PC-9 (cell line): Measurements from ENCODE around the gene ANKRD36B. TPM values are rescaled to one million over a fixed set of nuclear protein-coding genes. Genes with fewer than 3 reads are reported as not detected.
"Not testable (repeated sequence)": the region's sequence is repeated elsewhere in the genome, so short reads cannot be mapped to it uniquely, and the experiment has no call there.

Source experiments
- BruUV-seq: library from RNA; stranded (reverse); fragments of 400-500 nt; replicated peaks from 2 replicates; lab custom pipeline; 2021; lab: Mats Ljungman, UMichigan
- CTCF ChIA-PET: fragments of 300-600 bp; sonication (Branson Sonifier 250); formaldehyde crosslinking; loops from one replicate; lab custom pipeline; 2022; ENCODE audit warnings: antibody characterized with exemption; lab: Charles Lee
- POLR2A ChIA-PET: fragments of 300-600 bp; sonication (Branson Sonifier 250); formaldehyde crosslinking; loops from one replicate; lab custom pipeline; 2022; ENCODE audit warnings: antibody characterized with exemption; ENCODE audit not compliant: unreplicated experiment; lab: Charles Lee
- DNase-seq, 2 experiments: peaks; one replicate each; pipeline versions ENCODE4 v3.0.0 to v3.0.0-alpha.2; 2015 to 2022; ENCODE audit warnings: mixed read lengths in 1 of 2
- H2AFZ ChIP-seq: fragments of 200-600 bp; sonication (generic); 2 replicates; pipeline ENCODE4 v1.8.1; 2017; ENCODE audit warnings: antibody characterized with exemption
- H3F3A ChIP-seq: fragments of 200-600 bp; sonication (generic); 2 replicates; pipeline ENCODE4 v1.8.1; 2017; ENCODE audit warnings: antibody characterized with exemption, mild to moderate bottlenecking, low read depth; ENCODE audit not compliant: insufficient read depth
- H3K27ac ChIP-seq: fragments of 200-600 bp; sonication (generic); 2 replicates; pipeline ENCODE4 v1.6.1; 2016; ENCODE audit warnings: mixed run types
- H3K27me3 ChIP-seq: fragments of 200-600 bp; sonication (generic); 2 replicates; pipeline ENCODE4 v1.6.1; 2016; ENCODE audit warnings: low read depth, mixed run types; ENCODE audit not compliant: insufficient read depth
- H3K36me3 ChIP-seq: fragments of 200-600 bp; sonication (generic); 2 replicates; pipeline ENCODE4 v1.6.1; 2016; ENCODE audit warnings: low read depth, mixed run types
- H3K4me1 ChIP-seq: fragments of 200-600 bp; sonication (generic); replicated peaks from 2 replicates; pipeline ENCODE4 v1.6.1; 2016; ENCODE audit warnings: mixed run types; ENCODE audit not compliant: insufficient read depth
- H3K4me2 ChIP-seq: fragments of 200-600 bp; sonication (generic); 2 replicates; pipeline ENCODE4 v1.6.1; 2017; ENCODE audit warnings: mixed run types
- H3K4me3 ChIP-seq: fragments of 200-600 bp; sonication (generic); 2 replicates; pipeline ENCODE4 v1.6.1; 2016; ENCODE audit warnings: mixed run types
- H3K79me2 ChIP-seq: fragments of 200-600 bp; sonication (generic); 2 replicates; pipeline ENCODE4 v1.6.1; 2017; ENCODE audit warnings: low read depth, mixed run types
- H3K9me2 ChIP-seq: fragments of 200-600 bp; sonication (generic); 2 replicates; pipeline ENCODE4 v1.8.1; 2017; ENCODE audit warnings: mild to moderate bottlenecking; ENCODE audit not compliant: insufficient read depth
- H3K9me3 ChIP-seq: fragments of 200-600 bp; sonication (generic); 2 replicates; pipeline ENCODE4 v1.8.1; 2016; ENCODE audit warnings: low read depth; ENCODE audit not compliant: insufficient read depth
- H4K20me1 ChIP-seq: fragments of 200-600 bp; sonication (generic); 2 replicates; pipeline ENCODE4 v1.8.1; 2017; ENCODE audit not compliant: insufficient read depth
- EZH2 ChIP-seq: fragments of 200-600 bp; sonication (generic); IDR thresholded peaks from 2 replicates; pipeline ENCODE4 v1.8.0; 2017; ENCODE audit warnings: antibody characterized with exemption, low read depth
- intact Hi-C: fragments of 100-400 bp; cut with micrococcal nuclease; formaldehyde crosslinking; loops from one replicate; pipeline ENCODE4 v1.10.0; 2022; ENCODE audit not compliant: unreplicated experiment
- total RNA-seq: library from RNA; stranded (reverse); gene quantifications from 2 replicates; pipeline ENCODE4 v1.2.3, GENCODE V29; 2021
- TF ChIP-seq, protein P1 (sequence below): fragments of 200-600 bp; sonication (generic); conservative IDR thresholded peaks from 2 replicates; pipeline ENCODE4 v1.6.1; 2017; ENCODE audit warnings: mixed run types, antibody characterized with exemption, mild to moderate bottlenecking, moderate library complexity

Gene ANKRD36B
- total RNA-seq, 1 experiment from 2014 or later = 26.2 TPM

- H3K9me3 ChIP-seq, H4K20me1 ChIP-seq, H3K27ac ChIP-seq, H3K79me2 ChIP-seq, CTCF ChIA-PET, H3K9me2 ChIP-seq, DNase-seq, intact Hi-C loops, H3K36me3 ChIP-seq, H2AFZ ChIP-seq, H3K4me3 ChIP-seq, H3K27me3 ChIP-seq, H3F3A ChIP-seq, BruUV-seq, POLR2A ChIA-PET, H3K4me2 ChIP-seq: not testable (repeated sequence)
- H3K4me1 ChIP-seq = peaks cover 11% of the 10 kb centered on the region
Measured at GRCh38 chr2:97552406-97552805, 37.3 kb downstream of the ANKRD36B start.

DNA sequence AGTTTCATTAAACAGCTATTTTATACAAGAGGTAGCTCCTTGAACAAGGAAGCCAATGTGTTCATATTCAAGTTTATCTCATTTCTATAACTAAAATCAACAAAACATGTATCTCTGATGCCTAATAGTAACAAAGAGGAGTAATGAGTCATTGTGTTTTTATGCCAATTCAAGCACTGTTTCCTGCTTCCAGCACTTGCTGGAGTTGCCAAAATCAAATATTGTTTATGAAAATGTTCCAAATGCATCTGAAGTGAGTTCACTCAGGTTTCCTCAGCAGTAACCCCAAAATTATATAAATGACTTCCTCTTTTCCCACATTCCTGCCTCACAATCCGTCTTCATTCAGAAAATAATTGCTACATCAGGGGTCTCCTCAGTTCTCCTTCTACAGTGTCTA lies 39.2 kb downstream of the ANKRD36B start:
- DNase-seq = peak in 1 of 2 experiments; percentile 64
- H3K9me2 ChIP-seq, H3K79me2 ChIP-seq, H3K4me3 ChIP-seq, CTCF ChIA-PET, intact Hi-C loops, H4K20me1 ChIP-seq, H2AFZ ChIP-seq, H3F3A ChIP-seq, POLR2A ChIA-PET, BruUV-seq, H3K4me2 ChIP-seq, H3K27me3 ChIP-seq, H3K9me3 ChIP-seq, H3K27ac ChIP-seq: not testable (repeated sequence)
- H3K4me1 ChIP-seq = peaks cover 11% of the 10 kb centered on the region
- H3K36me3 ChIP-seq = peaks cover 14% of the 10 kb centered on the region; the same call in 1 of the 2 replicates

- H3F3A ChIP-seq, intact Hi-C loops, DNase-seq, H3K4me2 ChIP-seq, H3K27ac ChIP-seq, H3K9me3 ChIP-seq, POLR2A ChIA-PET, H2AFZ ChIP-seq, H3K4me3 ChIP-seq, H3K9me2 ChIP-seq, H3K79me2 ChIP-seq, CTCF ChIA-PET, BruUV-seq, H4K20me1 ChIP-seq, H3K27me3 ChIP-seq: not testable (repeated sequence)
- H3K4me1 ChIP-seq = peaks cover 11% of the 10 kb centered on the region
- peaks cover 15% of the 10 kb centered on the region; the same call in 1 of the 2 replicates for H3K36me3 ChIP-seq
Measured at GRCh38 chr2:97549058-97549457, 40.6 kb downstream of the ANKRD36B start.

GRCh38 chr2:97548536-97548935 lies 41.1 kb downstream of the ANKRD36B start:
- H3K4me3 ChIP-seq, H2AFZ ChIP-seq, H3F3A ChIP-seq, H4K20me1 ChIP-seq, H3K9me3 ChIP-seq, CTCF ChIA-PET, POLR2A ChIA-PET, H3K4me2 ChIP-seq, DNase-seq, BruUV-seq, intact Hi-C loops, H3K9me2 ChIP-seq, H3K79me2 ChIP-seq, H3K27ac ChIP-seq, H3K27me3 ChIP-seq: not testable (repeated sequence)
- H3K36me3 ChIP-seq = peaks cover 14% of the 10 kb centered on the region; the same call in 1 of the 2 replicates
- H3K4me1 ChIP-seq = peaks cover 11% of the 10 kb centered on the region

GRCh38 chr2:97546711-97547110 lies 43.0 kb downstream of the ANKRD36B start:
- H3K27me3 ChIP-seq = no peaks in the 10 kb centered on the region
- ChIA-PET POLR2A (no interaction called here), CTCF (no interaction called here)
- no peak overlapping the region for H3K4me3 ChIP-seq
- no peaks in the 10 kb centered on the region for H3K9me3 ChIP-seq
- no peaks in the 10 kb centered on the region for H3K79me2 ChIP-seq
- no peak for TF ChIP-seq EZH2
- TF ChIP-seq, protein P1, sequence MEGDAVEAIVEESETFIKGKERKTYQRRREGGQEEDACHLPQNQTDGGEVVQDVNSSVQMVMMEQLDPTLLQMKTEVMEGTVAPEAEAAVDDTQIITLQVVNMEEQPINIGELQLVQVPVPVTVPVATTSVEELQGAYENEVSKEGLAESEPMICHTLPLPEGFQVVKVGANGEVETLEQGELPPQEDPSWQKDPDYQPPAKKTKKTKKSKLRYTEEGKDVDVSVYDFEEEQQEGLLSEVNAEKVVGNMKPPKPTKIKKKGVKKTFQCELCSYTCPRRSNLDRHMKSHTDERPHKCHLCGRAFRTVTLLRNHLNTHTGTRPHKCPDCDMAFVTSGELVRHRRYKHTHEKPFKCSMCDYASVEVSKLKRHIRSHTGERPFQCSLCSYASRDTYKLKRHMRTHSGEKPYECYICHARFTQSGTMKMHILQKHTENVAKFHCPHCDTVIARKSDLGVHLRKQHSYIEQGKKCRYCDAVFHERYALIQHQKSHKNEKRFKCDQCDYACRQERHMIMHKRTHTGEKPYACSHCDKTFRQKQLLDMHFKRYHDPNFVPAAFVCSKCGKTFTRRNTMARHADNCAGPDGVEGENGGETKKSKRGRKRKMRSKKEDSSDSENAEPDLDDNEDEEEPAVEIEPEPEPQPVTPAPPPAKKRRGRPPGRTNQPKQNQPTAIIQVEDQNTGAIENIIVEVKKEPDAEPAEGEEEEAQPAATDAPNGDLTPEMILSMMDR = no peak
- intact Hi-C loops = no loop called here
- H3K9me2 ChIP-seq = no peaks in the 10 kb centered on the region
- H3K36me3 ChIP-seq = peaks cover 6% of the 10 kb centered on the region; the same call in 1 of the 2 replicates
- H3K4me1 ChIP-seq = peaks cover 11% of the 10 kb centered on the region
- BruUV-seq = no TSS peak
- no peak overlapping the region for H2AFZ ChIP-seq
- H3K27ac ChIP-seq = no peak overlapping the region
- DNase-seq = no peak
- H4K20me1 ChIP-seq = no peaks in the 10 kb centered on the region
- 0 out of 2 replicates have a peak, but pooled peaks cover 5% of the 10 kb centered on the region for H3F3A ChIP-seq
- H3K4me2 ChIP-seq = no peak overlapping the region

GRCh38 chr2:97544911-97545310 lies 44.8 kb downstream of the ANKRD36B start:
- DNase-seq, H3K4me3 ChIP-seq, H3K79me2 ChIP-seq, POLR2A ChIA-PET, H3K9me3 ChIP-seq, H3K4me2 ChIP-seq, H3K36me3 ChIP-seq, CTCF ChIA-PET, H3K27ac ChIP-seq, H3K9me2 ChIP-seq, H3K4me1 ChIP-seq, BruUV-seq, intact Hi-C loops, H3K27me3 ChIP-seq, H3F3A ChIP-seq, H4K20me1 ChIP-seq, H2AFZ ChIP-seq: not testable (repeated sequence)

- DNase-seq, H3K4me1 ChIP-seq, intact Hi-C loops, H3K9me3 ChIP-seq, H3K9me2 ChIP-seq, H3K27ac ChIP-seq, H3K79me2 ChIP-seq, CTCF ChIA-PET, H3K4me3 ChIP-seq, H4K20me1 ChIP-seq, H3K36me3 ChIP-seq, H3K27me3 ChIP-seq, H3F3A ChIP-seq, POLR2A ChIA-PET, H2AFZ ChIP-seq, BruUV-seq, H3K4me2 ChIP-seq: not testable (repeated sequence)
Measured at GRCh38 chr2:97525904-97526303, 63.8 kb downstream of the ANKRD36B start.
